K562 treated with DMSO at 1 percent for 24 hours (cell line): ENCODE results near the gene CHDH. TPM values are rescaled to one million over a fixed set of nuclear protein-coding genes. Genes with fewer than 3 reads are reported as not detected.

Source experiments
- total RNA-seq: library from RNA; unstranded; fragments of 300-600 nt; gene quantifications from 2 replicates; pipeline ENCODE4 v1.2.3, GENCODE V29; 2022; ENCODE audit warnings: low read depth; ENCODE audit not compliant: insufficient read depth

The CHDH gene, protein sequence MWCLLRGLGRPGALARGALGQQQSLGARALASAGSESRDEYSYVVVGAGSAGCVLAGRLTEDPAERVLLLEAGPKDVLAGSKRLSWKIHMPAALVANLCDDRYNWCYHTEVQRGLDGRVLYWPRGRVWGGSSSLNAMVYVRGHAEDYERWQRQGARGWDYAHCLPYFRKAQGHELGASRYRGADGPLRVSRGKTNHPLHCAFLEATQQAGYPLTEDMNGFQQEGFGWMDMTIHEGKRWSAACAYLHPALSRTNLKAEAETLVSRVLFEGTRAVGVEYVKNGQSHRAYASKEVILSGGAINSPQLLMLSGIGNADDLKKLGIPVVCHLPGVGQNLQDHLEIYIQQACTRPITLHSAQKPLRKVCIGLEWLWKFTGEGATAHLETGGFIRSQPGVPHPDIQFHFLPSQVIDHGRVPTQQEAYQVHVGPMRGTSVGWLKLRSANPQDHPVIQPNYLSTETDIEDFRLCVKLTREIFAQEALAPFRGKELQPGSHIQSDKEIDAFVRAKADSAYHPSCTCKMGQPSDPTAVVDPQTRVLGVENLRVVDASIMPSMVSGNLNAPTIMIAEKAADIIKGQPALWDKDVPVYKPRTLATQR
- 0.16 and 0.21 TPM in 2 replicates for total RNA-seq

DNA sequence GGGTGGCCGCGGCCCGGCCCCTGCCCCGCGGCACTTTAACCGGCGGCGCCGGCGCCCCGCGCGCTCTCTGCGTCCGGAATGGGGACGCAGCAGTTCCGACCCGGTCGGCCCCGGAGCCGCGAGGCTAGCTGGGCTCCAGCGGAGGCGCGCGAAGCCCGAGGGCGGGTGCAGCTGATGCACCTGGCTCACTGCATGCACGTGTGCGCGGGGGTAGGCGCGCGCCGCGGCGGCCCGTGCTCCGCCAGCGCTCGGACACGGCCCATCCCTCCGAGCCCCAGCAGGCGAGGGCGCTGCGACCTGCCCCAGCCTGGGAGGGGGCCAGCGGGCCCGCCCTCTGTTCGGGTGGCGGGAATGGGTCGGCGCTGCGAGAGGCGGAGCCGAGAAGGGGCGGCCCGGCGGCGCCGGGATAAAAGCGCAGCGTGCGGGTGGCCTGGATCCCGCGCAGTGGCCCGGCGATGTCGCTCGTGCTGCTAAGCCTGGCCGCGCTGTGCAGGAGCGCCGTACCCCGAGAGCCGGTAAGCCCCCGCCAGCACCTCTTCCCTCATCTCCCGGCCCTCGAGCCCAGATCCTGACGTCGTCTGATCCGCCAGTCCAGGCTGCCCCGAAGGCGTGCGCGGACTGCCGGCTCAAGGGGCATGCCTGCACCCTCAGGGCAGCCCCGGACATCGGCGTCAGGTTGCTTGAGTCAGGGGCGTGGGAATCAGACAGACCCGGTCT is at the start of gene CHDH, which contains the start of gene IL17RB:
TSS of gene CHDH (minus strand) at position 286 of the 717 bp plus-strand sequence. CDS start 22,411 bp downstream, outside the sequence.
TSS of gene IL17RB (plus strand) at position 435 of the 717 bp plus-strand sequence. CDS start at position 456, 21 bp downstream.

DNA sequence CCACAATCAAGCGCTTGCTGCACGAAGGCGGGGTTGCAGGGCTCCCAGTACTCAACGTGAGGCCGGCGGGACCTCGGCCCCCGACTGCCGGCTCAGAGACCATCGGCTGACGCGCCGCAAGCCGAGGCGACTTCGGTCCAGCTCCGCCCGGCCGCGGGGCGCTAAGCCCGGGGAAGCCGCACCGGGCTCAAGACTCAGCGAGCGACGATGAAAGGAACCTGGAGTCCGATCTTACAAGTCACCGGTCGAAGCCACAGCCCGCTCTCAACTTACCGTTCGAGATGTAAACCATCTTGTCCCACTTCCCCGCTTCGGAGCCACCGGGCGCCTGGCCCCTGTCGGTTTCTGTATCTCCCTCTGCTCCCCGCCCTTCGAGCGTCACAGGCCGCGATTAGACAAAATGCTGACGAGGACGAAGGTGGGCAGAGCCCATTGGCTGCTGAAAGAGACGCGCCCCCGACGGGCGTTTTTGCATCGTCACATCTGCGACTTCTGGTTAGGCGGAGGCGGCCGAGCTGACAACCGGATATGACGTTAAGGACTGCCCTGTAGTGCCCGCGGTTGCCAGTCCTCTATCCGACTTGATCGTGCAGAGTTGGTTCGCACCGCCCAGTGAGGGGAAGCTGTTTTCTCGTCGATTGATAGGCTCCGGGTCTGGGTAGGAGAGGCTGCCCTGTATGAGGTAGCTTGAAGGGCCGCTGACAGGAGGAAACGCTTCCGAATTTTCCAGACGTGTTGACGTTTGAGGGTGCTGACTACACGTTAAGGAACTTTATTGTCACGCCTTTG is 45.5 kb upstream of the CHDH start, which contains the start of gene SELENOK:
TSS of gene SELENOK (minus strand) at position 363 of the 789 bp plus-strand sequence.

DNA sequence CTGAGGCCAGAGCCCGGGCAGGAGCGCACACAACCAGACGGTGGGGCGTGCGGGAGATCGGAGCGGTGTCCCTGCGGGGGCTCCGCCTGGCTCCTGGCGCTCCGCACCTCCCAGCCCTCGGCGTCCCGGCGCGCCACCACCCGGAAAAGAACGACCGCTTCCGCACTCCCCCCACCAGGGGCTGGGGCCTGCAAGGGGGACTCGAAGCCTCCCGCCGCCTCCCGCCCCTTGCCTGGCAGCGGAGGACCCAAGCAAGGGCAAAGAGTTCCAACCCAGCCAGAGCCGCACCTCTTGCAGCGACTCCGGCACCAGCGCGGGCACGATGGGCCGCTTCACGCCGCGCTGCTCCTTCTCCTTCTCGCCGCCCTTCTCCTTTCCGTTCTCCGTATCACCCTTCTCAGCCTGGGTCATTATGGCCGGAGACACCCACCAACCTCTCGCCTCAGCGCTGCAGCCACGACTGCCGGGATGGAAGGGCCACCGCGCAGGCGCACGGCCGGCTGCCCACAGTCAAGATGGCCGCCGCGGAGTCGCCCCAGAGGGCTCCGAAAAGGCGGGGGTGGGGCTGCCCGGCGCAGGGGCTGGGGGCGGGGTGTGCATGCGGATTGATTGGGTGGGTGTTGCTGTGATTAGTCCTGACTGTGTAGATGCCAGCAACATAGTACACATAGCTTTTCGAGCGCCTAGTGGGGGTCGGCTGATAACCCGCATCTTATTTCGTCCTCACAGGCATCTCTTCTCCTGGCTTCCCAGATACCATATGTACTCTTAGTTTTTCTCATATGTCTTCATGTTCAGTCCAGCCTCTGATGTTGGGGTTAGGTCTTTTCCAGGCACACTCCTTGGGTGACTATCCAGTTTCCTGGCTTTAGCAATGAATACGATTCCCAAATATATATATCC is 35.7 kb upstream of the CHDH start, which contains the start of gene ACTR8:
TSS of gene ACTR8 (minus strand) at position 462 of the 903 bp plus-strand sequence. CDS start at position 411, 51 bp downstream.

Other genes starting within 250 kb of the CHDH start
- gene IL17RB, start 149 bp upstream of the CHDH start, total RNA-seq, result 1.2 and 1.4 TPM in 2 replicates
- gene ACTR8, start 35.7 kb upstream of the CHDH start, total RNA-seq, result 8.0 and 10.1 TPM in 2 replicates
- 27.7 and 29.7 TPM in 2 replicates for gene SELENOK, start 45.4 kb upstream of the CHDH start, total RNA-seq